HCT116 (cell line): Measurements from ENCODE around the gene PPHLN1.

Source experiments
- ATF3 ChIP-seq: IDR thresholded peaks from 2 replicates; pipeline ENCODE4 v1.6.1; 2012
- SIN3A ChIP-seq: IDR thresholded peaks from 2 replicates; pipeline ENCODE4 v1.6.1; 2012; ENCODE audit warnings: low read depth

GRCh38 chr12:42440608-42441007, 114.6 kb downstream of the PPHLN1 start:
- no peak for TF ChIP-seq ATF3
- TF ChIP-seq SIN3A: no peak
